ENCODE data around the gene SH2D4B. TPM values are rescaled to one million over a fixed set of nuclear protein-coding genes. Genes with fewer than 3 reads are reported as not detected.

Gene SH2D4B
- total RNA-seq, 2 experiments from 2014 or later: 0.03 TPM; not detected in 1

DNA sequence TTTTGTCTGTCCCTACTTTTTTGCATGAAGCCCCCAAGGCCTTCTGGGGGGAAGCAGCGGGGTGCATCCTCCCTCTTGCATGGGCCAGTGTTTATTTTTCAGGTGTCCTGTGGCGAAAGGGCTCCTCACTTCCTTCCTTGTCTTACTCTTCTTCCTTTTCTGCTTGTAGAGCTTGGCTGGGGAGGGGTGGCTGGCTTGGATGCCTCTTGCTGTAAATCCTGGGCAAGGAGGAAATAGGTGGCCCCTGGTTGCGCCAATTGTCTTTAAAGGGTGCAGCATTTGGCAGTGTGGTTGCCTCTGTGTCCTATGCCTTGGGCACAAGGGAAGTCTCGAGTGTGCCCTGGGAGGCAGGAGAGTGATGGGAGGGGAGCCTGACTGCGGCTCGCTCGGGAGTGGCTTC is 95.0 kb downstream of the SH2D4B start:
- no peaks in the 10 kb centered on the region for H3K4me1 ChIP-seq (ENCODE audit: insufficient read depth, low read length, poor library complexity, severe bottlenecking)
- H3K36me3 ChIP-seq (ENCODE audit: insufficient read depth, low read length): no peaks in the 10 kb centered on the region
- POLR2A ChIA-PET: no interaction called here
- H3K79me2 ChIP-seq (ENCODE audit: insufficient read depth, low read depth, low read length): no peaks in the 10 kb centered on the region
- H4K20me1 ChIP-seq (ENCODE audit: insufficient read depth, low read length): no peaks in the 10 kb centered on the region
- H3K9me3 ChIP-seq (ENCODE audit: low read length): no peaks in the 10 kb centered on the region
- H3K4me3 ChIP-seq (ENCODE audit: low read depth, low read length, poor library complexity, severe bottlenecking): no peak overlapping the region
- H3K9me2 ChIP-seq (ENCODE audit: insufficient read depth, low read length): no peaks in the 10 kb centered on the region
- no peak overlapping the region for H3K4me2 ChIP-seq (ENCODE audit: low read length)
- intact Hi-C loops (cut with micrococcal nuclease; ENCODE audit: unreplicated experiment): no loop called here
- no peak overlapping the region for H3K27ac ChIP-seq (ENCODE audit: low read depth, low read length, poor library complexity, severe bottlenecking)
- BruUV-seq (replicated peaks): no TSS peak
- no peak overlapping the region for H2AFZ ChIP-seq (ENCODE audit: low read length)
- TF ChIP-seq CTCF (conservative IDR thresholded peaks at IDR 0.05; ENCODE audit: low read length): no peak
- TF ChIP-seq EZH2phosphoT487 (IDR thresholded peaks at IDR 0.05; ENCODE audit: borderline replicate concordance, low read depth, low read length): no peak
- CTCF ChIA-PET (ENCODE audit: unreplicated experiment): no interaction called here
- no peak for DNase-seq (ENCODE audit: low spot score)

DNA sequence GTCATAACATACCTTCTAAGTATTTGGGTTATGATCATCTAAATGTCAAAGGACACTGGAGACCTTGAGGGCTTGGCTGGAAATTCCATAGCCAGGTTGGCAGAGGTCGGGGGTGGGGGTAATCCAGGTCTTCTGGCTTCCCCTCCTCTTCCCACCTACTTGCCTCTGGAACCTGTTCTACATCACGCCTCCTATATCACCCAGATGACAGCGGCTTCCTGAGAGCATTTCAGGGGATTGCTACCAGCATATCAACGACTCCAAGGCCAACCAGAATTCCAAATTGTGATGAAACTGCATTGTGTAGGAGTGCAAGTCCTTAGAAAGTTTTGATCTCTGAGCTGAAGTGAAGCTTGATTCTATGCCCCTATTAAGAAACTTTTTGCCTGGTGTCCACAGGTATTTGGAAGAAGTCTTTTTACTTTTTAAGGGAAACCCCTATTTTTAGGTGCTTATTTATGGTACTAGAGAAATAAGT is 95.7 kb downstream of the SH2D4B start:
- H3K4me1 ChIP-seq (ENCODE audit: insufficient read depth, low read length, poor library complexity, severe bottlenecking): no peaks in the 10 kb centered on the region
- no peak overlapping the region for H2AFZ ChIP-seq (ENCODE audit: low read length)
- no peak overlapping the region for H3K4me2 ChIP-seq (ENCODE audit: low read length)
- POLR2A ChIA-PET: interaction anchor here (0.6 to 0.7 kb wide), 2 partner anchors 16 to 456 kb away, joined by 3 read pairs; no protein-coding TSS in a partner anchor
- H3K79me2 ChIP-seq (ENCODE audit: insufficient read depth, low read depth, low read length): no peaks in the 10 kb centered on the region
- CTCF ChIA-PET (ENCODE audit: unreplicated experiment): no interaction called here
- H3K36me3 ChIP-seq (ENCODE audit: insufficient read depth, low read length): no peaks in the 10 kb centered on the region
- no peak overlapping the region for H3K27ac ChIP-seq (ENCODE audit: low read depth, low read length, poor library complexity, severe bottlenecking)
- H3K9me2 ChIP-seq (ENCODE audit: insufficient read depth, low read length): no peaks in the 10 kb centered on the region
- BruUV-seq (replicated peaks): no TSS peak
- intact Hi-C loops (cut with micrococcal nuclease; ENCODE audit: unreplicated experiment): no loop called here
- TF ChIP-seq EZH2phosphoT487 (IDR thresholded peaks at IDR 0.05; ENCODE audit: borderline replicate concordance, low read depth, low read length) (no peak), CTCF (conservative IDR thresholded peaks at IDR 0.05; ENCODE audit: low read length) (no peak)
- no peak overlapping the region for H3K4me3 ChIP-seq (ENCODE audit: low read depth, low read length, poor library complexity, severe bottlenecking)
- no peak for DNase-seq (ENCODE audit: low spot score)
- H4K20me1 ChIP-seq (ENCODE audit: insufficient read depth, low read length): no peaks in the 10 kb centered on the region
- no peaks in the 10 kb centered on the region for H3K9me3 ChIP-seq (ENCODE audit: low read length)

DNA sequence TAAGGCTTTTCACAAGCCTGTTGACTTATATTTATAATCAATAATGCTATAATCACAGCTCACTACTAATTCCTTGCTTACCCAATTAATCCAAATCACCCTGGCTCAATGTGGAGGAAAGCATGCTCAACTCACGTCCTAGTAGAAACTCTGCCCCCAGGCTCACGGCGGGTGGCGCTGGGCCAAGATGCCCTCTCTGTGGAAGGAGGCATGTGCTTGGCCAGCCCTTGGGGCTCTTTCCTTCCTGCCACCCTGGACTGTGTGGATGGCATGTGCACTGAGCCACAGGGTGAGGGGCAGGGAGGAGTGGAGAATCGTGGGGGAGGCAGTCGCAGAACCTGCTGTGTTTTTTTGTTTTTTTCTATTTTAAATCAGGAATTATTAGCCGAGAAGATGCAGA is 96.2 kb downstream of the SH2D4B start:
- H3K9me3 ChIP-seq (ENCODE audit: low read length): no peaks in the 10 kb centered on the region
- POLR2A ChIA-PET: interaction anchor here (0.6 to 0.7 kb wide), 2 partner anchors 15 to 457 kb away, joined by 3 read pairs; no protein-coding TSS in a partner anchor
- CTCF ChIA-PET (ENCODE audit: unreplicated experiment): no interaction called here

More for the DNA sequence above, 96.2 kb downstream of the SH2D4B start:
- Histone ChIP-seq H3K4me1 (ENCODE audit: insufficient read depth, low read length, poor library complexity, severe bottlenecking) (no peaks in the 10 kb centered on the region), H3K9me2 (ENCODE audit: insufficient read depth, low read length) (no peaks in the 10 kb centered on the region), H3K4me3 (ENCODE audit: low read depth, low read length, poor library complexity, severe bottlenecking) (no peak overlapping the region), H3K79me2 (ENCODE audit: insufficient read depth, low read depth, low read length) (no peaks in the 10 kb centered on the region), H3K4me2 (ENCODE audit: low read length) (no peak overlapping the region), H4K20me1 (ENCODE audit: insufficient read depth, low read length) (no peaks in the 10 kb centered on the region), H2AFZ (ENCODE audit: low read length) (no peak overlapping the region), H3K36me3 (ENCODE audit: insufficient read depth, low read length) (no peaks in the 10 kb centered on the region), H3K27ac (ENCODE audit: low read depth, low read length, poor library complexity, severe bottlenecking) (no peak overlapping the region)
- intact Hi-C loops (cut with micrococcal nuclease; ENCODE audit: unreplicated experiment): no loop called here
- DNase-seq (ENCODE audit: low spot score): no peak
- TF ChIP-seq EZH2phosphoT487 (IDR thresholded peaks at IDR 0.05; ENCODE audit: borderline replicate concordance, low read depth, low read length) (no peak), CTCF (conservative IDR thresholded peaks at IDR 0.05; ENCODE audit: low read length) (no peak)
- no TSS peak for BruUV-seq (replicated peaks)

Measured in OCI-LY7 (cell line).